ENCODE results near the gene PACS1.

The PACS1 gene

GRCh38 chr11:66124564-66124963, 54.5 kb downstream of the PACS1 start:
- Histone ChIP-seq H3K27me3 (ENCODE audit: control insufficient read depth, low read length) (no peaks in the 10 kb centered on the region), H3K27ac (ENCODE audit: low read depth, low read length) (peak overlapping the region; percentile 93), H3K4me1 (ENCODE audit: control insufficient read depth, low read length) (peaks cover 93% of the 10 kb centered on the region), H3K36me3 (ENCODE audit: control insufficient read depth, low read length) (no peaks in the 10 kb centered on the region), H3K4me3 (ENCODE audit: low read length) (no peak overlapping the region), H3K4me2 (ENCODE audit: low read length) (peak overlapping the region; percentile 82), H3F3A (ENCODE audit: control insufficient read depth, insufficient read depth) (peaks cover 32% of the 10 kb centered on the region), H4K20me1 (ENCODE audit: control insufficient read depth, insufficient read depth, low read depth, low read length) (no peaks in the 10 kb centered on the region), H3K9me2 (replicated peaks; ENCODE audit: control insufficient read depth, low read length) (no peaks in the 10 kb centered on the region), H3K79me2 (ENCODE audit: control insufficient read depth, low read length) (peaks cover 79% of the 10 kb centered on the region), H3K9me3 (ENCODE audit: control insufficient read depth, insufficient read depth, low read length) (no peaks in the 10 kb centered on the region)
- TF ChIP-seq CTCF (IDR thresholded peaks at IDR 0.05; ENCODE audit: low read depth, low read length, poor library complexity, severe bottlenecking) (no peak), EZH2phosphoT487 (IDR thresholded peaks at IDR 0.05; ENCODE audit: borderline replicate concordance, low read length) (no peak)

- Histone ChIP-seq H3K79me2 (ENCODE audit: control insufficient read depth, low read length) (peaks cover 79% of the 10 kb centered on the region), H3K4me1 (ENCODE audit: control insufficient read depth, low read length) (peaks cover 93% of the 10 kb centered on the region), H3K4me2 (ENCODE audit: low read length) (peak overlapping the region; percentile 82), H3K27me3 (ENCODE audit: control insufficient read depth, low read length) (no peaks in the 10 kb centered on the region), H3K9me2 (replicated peaks; ENCODE audit: control insufficient read depth, low read length) (no peaks in the 10 kb centered on the region), H3K36me3 (ENCODE audit: control insufficient read depth, low read length) (no peaks in the 10 kb centered on the region), H3K27ac (ENCODE audit: low read depth, low read length) (peak overlapping the region; percentile 93), H3F3A (ENCODE audit: control insufficient read depth, insufficient read depth) (peaks cover 41% of the 10 kb centered on the region), H3K4me3 (ENCODE audit: low read length) (peak overlapping the region; percentile 70), H4K20me1 (ENCODE audit: control insufficient read depth, insufficient read depth, low read depth, low read length) (no peaks in the 10 kb centered on the region), H3K9me3 (ENCODE audit: control insufficient read depth, insufficient read depth, low read length) (no peaks in the 10 kb centered on the region)
- TF ChIP-seq EZH2phosphoT487 (IDR thresholded peaks at IDR 0.05; ENCODE audit: borderline replicate concordance, low read length): no peak
- TF ChIP-seq CTCF (IDR thresholded peaks at IDR 0.05; ENCODE audit: low read depth, low read length, poor library complexity, severe bottlenecking): no peak
These were observed 56.0 kb downstream of the PACS1 start for GRCh38 chr11:66126064-66126463.

GRCh38 chr11:66126808-66127555, 56.9 kb downstream of the PACS1 start:
- Histone ChIP-seq H3K79me2 (ENCODE audit: control insufficient read depth, low read length) (peaks cover 80% of the 10 kb centered on the region), H3K4me2 (ENCODE audit: low read length) (peak overlapping the region; percentile 82), H3K4me1 (ENCODE audit: control insufficient read depth, low read length) (peaks cover 93% of the 10 kb centered on the region), H3K27ac (ENCODE audit: low read depth, low read length) (peak overlapping the region; percentile 93), H3K9me3 (ENCODE audit: control insufficient read depth, insufficient read depth, low read length) (no peaks in the 10 kb centered on the region), H3K36me3 (ENCODE audit: control insufficient read depth, low read length) (no peaks in the 10 kb centered on the region), H3K9me2 (replicated peaks; ENCODE audit: control insufficient read depth, low read length) (no peaks in the 10 kb centered on the region), H4K20me1 (ENCODE audit: control insufficient read depth, insufficient read depth, low read depth, low read length) (no peaks in the 10 kb centered on the region), H3F3A (ENCODE audit: control insufficient read depth, insufficient read depth) (peaks cover 43% of the 10 kb centered on the region), H3K27me3 (ENCODE audit: control insufficient read depth, low read length) (no peaks in the 10 kb centered on the region), H3K4me3 (ENCODE audit: low read length) (peak overlapping the region; percentile 70)
- no peak for TF ChIP-seq EZH2phosphoT487 (IDR thresholded peaks at IDR 0.05; ENCODE audit: borderline replicate concordance, low read length)

GRCh38 chr11:66130978-66131377, 60.9 kb downstream of the PACS1 start:
- Histone ChIP-seq H4K20me1 (ENCODE audit: control insufficient read depth, insufficient read depth, low read depth, low read length) (no peaks in the 10 kb centered on the region), H3K9me3 (ENCODE audit: control insufficient read depth, insufficient read depth, low read length) (no peaks in the 10 kb centered on the region), H3K36me3 (ENCODE audit: control insufficient read depth, low read length) (no peaks in the 10 kb centered on the region), H3K79me2 (ENCODE audit: control insufficient read depth, low read length) (peaks cover 78% of the 10 kb centered on the region), H3K4me2 (ENCODE audit: low read length) (peak overlapping the region; percentile 84), H3K27me3 (ENCODE audit: control insufficient read depth, low read length) (no peaks in the 10 kb centered on the region), H3K4me3 (ENCODE audit: low read length) (peak overlapping the region; percentile 53), H3F3A (ENCODE audit: control insufficient read depth, insufficient read depth) (peaks cover 55% of the 10 kb centered on the region), H3K27ac (ENCODE audit: low read depth, low read length) (peak overlapping the region; percentile 74), H3K4me1 (ENCODE audit: control insufficient read depth, low read length) (peaks cover 80% of the 10 kb centered on the region), H3K9me2 (replicated peaks; ENCODE audit: control insufficient read depth, low read length) (no peaks in the 10 kb centered on the region)
- TF ChIP-seq EZH2phosphoT487 (IDR thresholded peaks at IDR 0.05; ENCODE audit: borderline replicate concordance, low read length) (no peak), CTCF (IDR thresholded peaks at IDR 0.05; ENCODE audit: low read depth, low read length, poor library complexity, severe bottlenecking) (no peak)
